OCI-LY3 (cell line): ENCODE results near the gene DGKK.

ENCODE experiments used
- H2AFZ ChIP-seq: fragments of 200-600, 300-600 bp; shearing (Covaris generic); 2 replicates; pipeline ENCODE4 v1.6.0; 2014; ENCODE audit warnings: antibody characterized with exemption, low read depth, low read length
- H3K27ac ChIP-seq: fragments of 200-600, 300-600 bp; sonication (generic); 2 replicates; pipeline ENCODE4 v1.5.1; 2014; ENCODE audit warnings: mild to moderate bottlenecking, low read length, moderate library complexity, mixed read lengths
- H3K27me3 ChIP-seq: fragments of 200-600, 300-600 bp; sonication (generic); 2 replicates; pipeline ENCODE4 v1.6.1; 2014; ENCODE audit warnings: low read depth, low read length, mixed read lengths
- H3K36me3 ChIP-seq: fragments of 200-600, 300-600 bp; sonication (generic); replicated peaks from 2 replicates; pipeline ENCODE3; 2014; ENCODE audit warnings: low read depth, low read length, mixed read lengths
- H3K4me1 ChIP-seq: fragments of 300-600, 200-600 bp; sonication (generic); 2 replicates; pipeline ENCODE4 v1.6.1; 2014; ENCODE audit warnings: low read length, mixed read lengths
- H3K4me2 ChIP-seq: fragments of 200-600, 300-600 bp; sonication (generic); 2 replicates; pipeline ENCODE4 v1.6.1; 2014; ENCODE audit warnings: low read length, mixed read lengths
- H3K4me3 ChIP-seq: fragments of 300-600, 200-600 bp; sonication (generic); 2 replicates; pipeline ENCODE4 v1.5.1; 2014; ENCODE audit warnings: antibody characterized with exemption, mild to moderate bottlenecking, low read length, moderate library complexity
- H3K79me2 ChIP-seq: fragments of 300-600, 200-600 bp; shearing (Covaris generic); 2 replicates; pipeline ENCODE4 v1.6.1; 2014; ENCODE audit warnings: mild to moderate bottlenecking, low read length, mixed read lengths
- H3K9ac ChIP-seq: fragments of 300-600, 200-600 bp; shearing (Covaris generic); 2 replicates; pipeline ENCODE4 v1.6.0; 2014; ENCODE audit warnings: mild to moderate bottlenecking, low read length, moderate library complexity
- H3K9me3 ChIP-seq: fragments of 200-600, 300-600 bp; shearing (Covaris generic); 2 replicates; pipeline ENCODE4 v1.6.1; 2014; ENCODE audit warnings: low read length, mixed read lengths; ENCODE audit not compliant: insufficient read depth
- H4K20me1 ChIP-seq: fragments of 200-600, 300-600 bp; sonication (generic); 2 replicates; pipeline ENCODE4 v1.6.1; 2016; ENCODE audit warnings: low read length, mixed read lengths; ENCODE audit not compliant: insufficient read depth
- CTCF ChIP-seq: fragments of 200-600, 300-600 bp; sonication (generic); IDR thresholded peaks from 2 replicates; pipeline ENCODE4 v1.5.1; 2014; ENCODE audit warnings: antibody characterized with exemption, low read length, low read depth
- EZH2phosphoT487 ChIP-seq: fragments of 200-600 bp; shearing (Covaris generic); IDR thresholded peaks from 2 replicates; pipeline ENCODE4 v1.6.1; 2018; ENCODE audit warnings: antibody characterized with exemption, mixed run types, low read depth

The DGKK gene

GRCh38 chrX:50430917-50431575 lies 39.6 kb downstream of the DGKK start:
- H3K9ac ChIP-seq = no peak overlapping the region
- H3K4me2 ChIP-seq = no peak overlapping the region
- H3K27ac ChIP-seq = no peak overlapping the region
- no peak overlapping the region for H3K4me3 ChIP-seq
- H3K27me3 ChIP-seq = no peaks in the 10 kb centered on the region
- no peak for TF ChIP-seq EZH2phosphoT487
- no peak for TF ChIP-seq CTCF
- no peaks in the 10 kb centered on the region for H3K79me2 ChIP-seq
- H2AFZ ChIP-seq = no peak overlapping the region
- H3K36me3 ChIP-seq = no peaks in the 10 kb centered on the region
- H3K9me3 ChIP-seq = no peaks in the 10 kb centered on the region
- no peaks in the 10 kb centered on the region for H3K4me1 ChIP-seq
- H4K20me1 ChIP-seq = no peaks in the 10 kb centered on the region

- Histone ChIP-seq H3K9me3 (no peaks in the 10 kb centered on the region), H3K4me1 (no peaks in the 10 kb centered on the region), H3K4me2 (no peak overlapping the region), H3K36me3 (no peaks in the 10 kb centered on the region), H3K27me3 (no peaks in the 10 kb centered on the region), H2AFZ (no peak overlapping the region), H3K27ac (no peak overlapping the region), H3K79me2 (no peaks in the 10 kb centered on the region), H3K9ac (no peak overlapping the region), H4K20me1 (no peaks in the 10 kb centered on the region), H3K4me3 (no peak overlapping the region)
- TF ChIP-seq EZH2phosphoT487 = no peak
- no peak for TF ChIP-seq CTCF
These were observed 42.5 kb downstream of the DGKK start for GRCh38 chrX:50428174-50428573.

- no peak overlapping the region for H2AFZ ChIP-seq
- TF ChIP-seq EZH2phosphoT487 = no peak
- TF ChIP-seq CTCF = no peak
- no peak overlapping the region for H3K4me3 ChIP-seq
- H3K27me3 ChIP-seq = no peaks in the 10 kb centered on the region
- H3K79me2 ChIP-seq = no peaks in the 10 kb centered on the region
- H3K36me3 ChIP-seq = no peaks in the 10 kb centered on the region
- H4K20me1 ChIP-seq = no peaks in the 10 kb centered on the region
- H3K9ac ChIP-seq = no peak overlapping the region
- no peaks in the 10 kb centered on the region for H3K4me1 ChIP-seq
- H3K4me2 ChIP-seq = no peak overlapping the region
- no peaks in the 10 kb centered on the region for H3K9me3 ChIP-seq
- H3K27ac ChIP-seq = no peak overlapping the region
These were observed 62.6 kb downstream of the DGKK start for GRCh38 chrX:50407976-50408375.

- Histone ChIP-seq H4K20me1 (no peaks in the 10 kb centered on the region), H3K27me3 (no peaks in the 10 kb centered on the region), H2AFZ (no peak overlapping the region), H3K9ac (no peak overlapping the region), H3K4me3 (no peak overlapping the region), H3K36me3 (no peaks in the 10 kb centered on the region), H3K9me3 (no peaks in the 10 kb centered on the region), H3K4me2 (no peak overlapping the region), H3K79me2 (no peaks in the 10 kb centered on the region), H3K27ac (no peak overlapping the region), H3K4me1 (no peaks in the 10 kb centered on the region)
- TF ChIP-seq EZH2phosphoT487 (no peak), CTCF (no peak)
These were observed 66.7 kb downstream of the DGKK start for GRCh38 chrX:50403903-50404302.
